Astrocyte (in vitro differentiated cells and primary cell): ENCODE data around the gene PINLYP. TPM values are rescaled to one million over a fixed set of nuclear protein-coding genes. Genes with fewer than 3 reads are reported as not detected.

ENCODE experiments used
- DNase-seq: peaks from one replicate; pipeline ENCODE4 v3.0.0-alpha.2; 2010; ENCODE audit warnings: low read depth
- FAIRE-seq: peaks from 2 replicates; lab custom pipeline; 2011; peaks lifted over from hg19 to GRCh38; lab: Jason Lieb, UNC
- H2AFZ ChIP-seq: 2 replicates; pipeline ENCODE4 v1.6.0; 2012; ENCODE audit warnings: low read depth, low read length, inconsistent platforms
- H3K27ac ChIP-seq: 2 replicates; pipeline ENCODE4 v1.5.1; 2011; ENCODE audit warnings: low read depth, low read length, inconsistent platforms
- H3K27me3 ChIP-seq: 2 replicates; pipeline ENCODE4 v1.6.0; 2011; ENCODE audit warnings: low read length, inconsistent platforms; ENCODE audit not compliant: insufficient read depth
- H3K36me3 ChIP-seq: 2 replicates; pipeline ENCODE4 v1.5.1; 2011; ENCODE audit warnings: low read length, inconsistent platforms; ENCODE audit not compliant: insufficient read depth
- H3K4me1 ChIP-seq: 2 replicates; pipeline ENCODE4 v1.5.1; 2011; ENCODE audit warnings: low read length, inconsistent platforms; ENCODE audit not compliant: insufficient read depth
- H3K4me2 ChIP-seq: 2 replicates; pipeline ENCODE4 v1.6.0; 2012; ENCODE audit warnings: low read length, inconsistent platforms
- H3K4me3 ChIP-seq: 2 replicates; pipeline ENCODE4 v1.5.1; 2011; ENCODE audit warnings: low read depth, mild to moderate bottlenecking, low read length, inconsistent platforms; ENCODE audit not compliant: insufficient read depth
- H3K79me2 ChIP-seq: 2 replicates; pipeline ENCODE4 v1.6.0; 2012; ENCODE audit warnings: mild to moderate bottlenecking, low read length, inconsistent platforms; ENCODE audit not compliant: insufficient read depth
- H3K9ac ChIP-seq: 2 replicates; pipeline ENCODE4 v1.6.0; 2012; ENCODE audit warnings: mild to moderate bottlenecking, low read length, inconsistent platforms
- H3K9me3 ChIP-seq: 2 replicates; pipeline ENCODE4 v1.5.1; 2012; ENCODE audit warnings: low read depth, mild to moderate bottlenecking, low read length, inconsistent platforms; ENCODE audit not compliant: insufficient read depth
- H4K20me1 ChIP-seq: 2 replicates; pipeline ENCODE4 v1.6.0; 2012; ENCODE audit warnings: low read length, inconsistent platforms; ENCODE audit not compliant: insufficient read depth
- H3K27ac Mint-ChIP-seq: one replicate; pipeline ENCODE4 v1.8.0; 2021; ENCODE audit warnings: mild to moderate bottlenecking, mixed read lengths; ENCODE audit not compliant: unreplicated experiment
- H3K27me3 Mint-ChIP-seq: one replicate; pipeline ENCODE4 v1.8.0; 2021; ENCODE audit warnings: low read depth, mixed read lengths; ENCODE audit not compliant: unreplicated experiment
- H3K36me3 Mint-ChIP-seq: one replicate; pipeline ENCODE4 v1.8.0; 2021; ENCODE audit warnings: low read depth, mixed read lengths; ENCODE audit not compliant: unreplicated experiment
- H3K4me1 Mint-ChIP-seq: one replicate; pipeline ENCODE4 v1.8.0; 2021; ENCODE audit warnings: low read depth, mixed read lengths; ENCODE audit not compliant: unreplicated experiment
- H3K4me3 Mint-ChIP-seq: one replicate; pipeline ENCODE4 v1.8.0; 2021; ENCODE audit warnings: mild to moderate bottlenecking, moderate library complexity, mixed read lengths; ENCODE audit not compliant: unreplicated experiment
- H3K9me3 Mint-ChIP-seq: one replicate; pipeline ENCODE4 v1.8.0; 2021; ENCODE audit warnings: mild to moderate bottlenecking, mixed read lengths; ENCODE audit not compliant: unreplicated experiment
- CTCF ChIP-seq: IDR thresholded peaks from 2 replicates; pipeline ENCODE4 v1.5.1; 2011; ENCODE audit warnings: low read depth, mild to moderate bottlenecking, inconsistent platforms, low read length, moderate library complexity; ENCODE audit not compliant: insufficient read depth
- EZH2 ChIP-seq: IDR thresholded peaks from 2 replicates; pipeline ENCODE4 v1.6.1; 2012; ENCODE audit warnings: mild to moderate bottlenecking, low read length, inconsistent platforms; ENCODE audit not compliant: insufficient read depth
- total RNA-seq: library from RNA; stranded (reverse); gene quantifications from 2 replicates; pipeline ENCODE4 v1.2.1, GENCODE V29; 2021

PINLYP gene
- total RNA-seq, 1 donor from 2014 or later: 0.30 TPM

GRCh38 chr19:43610493-43610892, 34.9 kb downstream of the PINLYP start:
- TF ChIP-seq EZH2: no peak
- TF ChIP-seq CTCF: no peak
- Histone ChIP-seq H4K20me1 (peaks cover 48% of the 10 kb centered on the region), H3K4me2 (no peak overlapping the region), H3K9ac (peak overlapping the region; percentile 50), H3K9me3 (no peaks in the 10 kb centered on the region), H2AFZ (no peak overlapping the region), H3K27me3 (no peaks in the 10 kb centered on the region), H3K36me3 (peaks cover 6% of the 10 kb centered on the region), H3K79me2 (peaks cover 65% of the 10 kb centered on the region), H3K4me1 (peaks cover 13% of the 10 kb centered on the region), H3K27ac (peak overlapping the region; percentile 48), H3K4me3 (no peak overlapping the region)
- FAIRE-seq (no peak), DNase-seq (no peak)
- Mint-ChIP-seq H3K4me1 (peaks cover 6% of the 10 kb centered on the region), H3K27me3 (no peaks in the 10 kb centered on the region), H3K4me3 (no peak overlapping the region), H3K27ac (no peak overlapping the region), H3K36me3 (peaks cover 37% of the 10 kb centered on the region), H3K9me3 (peaks cover 8% of the 10 kb centered on the region)

- H3K4me3 Mint-ChIP-seq: no peak within 1 kb of the TSS
- H3K4me1 Mint-ChIP-seq: peaks cover 6% of the 10 kb centered on the region
- H3K27me3 Mint-ChIP-seq: no peaks in the 10 kb centered on the region
- TF ChIP-seq CTCF: no peak
- TF ChIP-seq EZH2: no peak
- H3K27ac Mint-ChIP-seq: no peak within 1 kb of the TSS
- no peak for DNase-seq
- Histone ChIP-seq H2AFZ (no peak within 1 kb of the TSS), H3K27me3 (no peaks in the 10 kb centered on the region), H3K9ac (peak within 1 kb of the TSS; percentile 50), H3K36me3 (peaks cover 6% of the 10 kb centered on the region), H3K9me3 (no peaks in the 10 kb centered on the region), H3K27ac (peak within 1 kb of the TSS; percentile 48), H4K20me1 (peaks cover 54% of the 10 kb centered on the region), H3K4me3 (no peak within 1 kb of the TSS), H3K79me2 (peaks cover 78% of the 10 kb centered on the region), H3K4me1 (peaks cover 13% of the 10 kb centered on the region), H3K4me2 (no peak within 1 kb of the TSS)
- peaks cover 37% of the 10 kb centered on the region for H3K36me3 Mint-ChIP-seq
- H3K9me3 Mint-ChIP-seq: peaks cover 8% of the 10 kb centered on the region
- FAIRE-seq: no peak
These were observed 36.2 kb downstream of the PINLYP start, which contains the start of gene SRRM5 for GRCh38 chr19:43611788-43612187. Gene SRRM5, plus strand, starts transcription at chr19:43612088. Its CDS starts 34 bp downstream, at chr19:43612122.

- no peak overlapping the region for H3K4me3 Mint-ChIP-seq
- H3K36me3 Mint-ChIP-seq: peaks cover 37% of the 10 kb centered on the region
- H3K27me3 ChIP-seq: no peaks in the 10 kb centered on the region
- H3K27ac Mint-ChIP-seq: no peak overlapping the region
- H3K79me2 ChIP-seq: peaks cover 84% of the 10 kb centered on the region
- H3K9me3 Mint-ChIP-seq: peaks cover 8% of the 10 kb centered on the region
- DNase-seq: no peak
- no peak overlapping the region for H2AFZ ChIP-seq
- no peaks in the 10 kb centered on the region for H3K27me3 Mint-ChIP-seq
- H3K9ac ChIP-seq: no peak overlapping the region
- peaks cover 13% of the 10 kb centered on the region for H3K4me1 ChIP-seq
- H3K4me2 ChIP-seq: no peak overlapping the region
- H3K4me1 Mint-ChIP-seq: peaks cover 6% of the 10 kb centered on the region
- FAIRE-seq: no peak
- H3K9me3 ChIP-seq: no peaks in the 10 kb centered on the region
- peaks cover 6% of the 10 kb centered on the region for H3K36me3 ChIP-seq
- H4K20me1 ChIP-seq: peaks cover 57% of the 10 kb centered on the region
- no peak overlapping the region for H3K4me3 ChIP-seq
- no peak overlapping the region for H3K27ac ChIP-seq
- TF ChIP-seq CTCF (no peak), EZH2 (no peak)
These were observed 36.8 kb downstream of the PINLYP start for GRCh38 chr19:43612374-43612773.
